ENCODE measurements around the gene ZNF79. TPM values are rescaled to one million over a fixed set of nuclear protein-coding genes. Genes with fewer than 3 reads are reported as not detected.

Gene ZNF79
- total RNA-seq (2014; rRNA removed; shearing (Covaris generic)), result 4.4 and 4.6 TPM in 2 replicates

DNA sequence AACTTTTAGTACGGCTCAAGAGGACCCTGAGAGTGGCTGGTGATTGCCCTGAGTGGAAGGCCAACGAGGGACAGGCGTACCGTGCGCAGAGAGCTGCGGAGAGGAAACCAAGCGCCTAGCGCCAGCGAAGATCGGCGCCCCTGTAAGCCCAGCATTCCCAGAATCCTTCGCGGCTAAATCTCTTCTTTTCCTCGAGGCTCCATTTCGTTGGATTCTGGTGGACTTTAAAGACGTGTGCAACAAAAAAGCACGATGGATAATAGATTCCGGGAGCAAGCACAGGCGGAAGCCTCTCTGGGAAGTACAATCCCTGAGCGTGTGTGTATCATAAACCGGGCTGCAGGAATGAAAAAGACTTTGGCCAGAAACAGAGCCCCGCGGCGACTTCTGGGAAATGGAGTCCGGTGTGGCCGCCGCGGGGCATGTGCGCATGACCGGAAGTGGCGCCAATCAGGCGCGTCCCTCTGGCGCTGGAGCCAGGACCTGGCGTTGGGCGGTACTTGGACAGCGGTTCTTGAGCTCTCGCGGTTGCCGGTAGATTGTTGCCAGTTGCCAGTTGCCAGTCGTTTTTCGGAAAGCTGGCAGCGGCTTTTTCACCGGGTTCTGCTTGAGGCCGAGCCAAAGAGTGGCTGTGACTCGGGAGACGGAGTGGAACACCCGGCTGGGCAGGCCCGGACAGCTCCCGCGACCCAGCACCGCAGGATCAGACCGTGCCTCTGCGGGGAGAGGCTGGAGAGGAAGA is at the start of gene ZNF79:
ZNF79 (plus strand) TSS at position 449 of the 742 bp plus-strand sequence. CDS start 406 bp downstream, outside the sequence.
- peak; percentile 86 for DNase-seq (ENCODE audit: low read depth)

DNA sequence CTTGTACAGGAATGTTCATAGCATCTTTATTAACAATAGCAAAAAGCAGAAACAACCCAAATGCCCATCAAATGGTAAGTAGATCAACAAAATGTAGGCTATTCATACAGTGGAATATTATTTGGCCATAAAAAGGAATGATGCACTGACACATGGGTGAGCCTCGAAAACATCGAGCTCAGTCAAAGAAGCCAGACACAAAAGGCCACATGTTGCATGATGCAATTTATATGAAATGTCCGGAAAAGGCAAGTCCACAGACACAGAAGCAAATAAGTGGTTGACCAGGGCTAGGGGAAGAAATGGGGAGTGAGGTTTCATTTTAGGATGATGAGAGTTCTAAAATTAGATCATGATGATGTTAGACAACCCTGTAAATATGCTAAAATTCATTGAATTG is 43.7 kb upstream of the ZNF79 start:
- no peak for DNase-seq (ENCODE audit: low read depth)

DNA sequence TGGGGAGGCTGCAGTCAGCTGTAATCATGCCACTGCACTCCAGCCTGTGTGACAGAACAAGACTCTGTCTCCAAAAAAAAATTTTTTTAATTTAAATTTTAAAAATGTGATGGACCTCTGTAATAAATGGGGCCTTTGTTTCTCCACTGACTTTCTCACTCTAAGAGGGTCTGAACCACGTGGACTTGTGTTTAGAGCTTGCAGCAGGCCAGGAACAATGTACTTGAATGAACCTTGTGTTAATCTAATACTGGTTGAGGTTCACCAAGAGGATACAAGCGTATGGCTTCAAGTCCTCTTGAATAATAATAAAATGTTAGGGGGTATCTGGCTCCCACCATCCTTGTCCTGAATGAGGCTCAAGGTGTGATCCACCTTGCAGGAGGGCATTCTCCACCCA is 41.6 kb upstream of the ZNF79 start:
- DNase-seq (ENCODE audit: low read depth), result no peak

DNA sequence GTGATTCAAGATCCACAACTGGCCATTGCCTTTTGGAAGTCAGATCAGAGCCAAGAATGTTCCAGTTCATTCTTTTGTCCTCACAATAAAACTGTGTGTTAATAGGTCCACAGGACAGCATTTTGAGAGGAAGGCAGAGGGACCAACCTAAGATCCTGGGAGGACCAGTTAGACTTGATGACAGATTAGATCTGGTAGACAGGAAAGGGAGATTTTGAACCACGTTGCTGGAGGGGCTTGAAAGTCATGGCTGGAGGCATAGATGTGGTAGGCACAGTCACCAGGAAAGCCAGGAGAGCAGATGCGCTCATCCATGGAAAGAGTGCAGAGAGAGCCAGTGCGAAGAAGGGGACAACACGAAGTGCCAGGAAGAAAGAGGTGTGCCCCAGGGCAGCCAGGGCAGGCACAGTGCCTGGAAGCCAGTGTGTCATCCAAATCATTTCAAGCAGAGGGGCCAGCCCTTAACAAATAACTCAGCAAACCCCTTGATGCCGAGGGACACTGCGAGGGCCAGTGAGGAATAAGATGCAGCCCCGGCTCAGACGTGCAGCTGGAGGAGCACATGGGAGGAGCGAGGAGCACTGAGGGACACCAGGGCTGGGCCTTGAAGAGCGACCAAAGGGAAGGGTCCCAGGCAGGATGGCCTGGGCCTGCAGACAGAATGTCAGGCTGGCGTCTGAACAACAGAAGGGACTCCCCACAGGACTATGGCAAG is 40.0 kb upstream of the ZNF79 start:
- peak; percentile 16 for DNase-seq (ENCODE audit: low read depth)

DNA sequence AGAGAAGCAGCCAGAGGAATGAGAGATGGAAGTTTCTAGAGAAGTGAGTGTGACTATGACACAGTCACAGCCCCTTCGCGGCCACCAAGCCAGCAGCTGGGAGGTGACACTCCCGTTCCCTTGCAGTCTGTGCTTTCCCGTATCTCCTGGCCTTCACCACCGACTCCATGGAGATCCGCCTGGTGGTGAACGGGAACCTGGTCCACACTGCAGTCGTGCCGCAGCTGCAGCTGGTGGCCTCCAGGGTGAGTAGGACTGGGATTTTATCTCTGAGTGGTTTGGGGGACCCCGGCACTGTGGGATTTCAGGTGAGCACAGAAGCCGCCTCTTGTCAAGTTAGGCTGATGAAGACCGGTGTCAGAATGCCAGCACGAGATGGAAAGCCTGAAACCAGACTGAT is 39.3 kb upstream of the ZNF79 start:
- DNase-seq (ENCODE audit: low read depth), result no peak

DNA sequence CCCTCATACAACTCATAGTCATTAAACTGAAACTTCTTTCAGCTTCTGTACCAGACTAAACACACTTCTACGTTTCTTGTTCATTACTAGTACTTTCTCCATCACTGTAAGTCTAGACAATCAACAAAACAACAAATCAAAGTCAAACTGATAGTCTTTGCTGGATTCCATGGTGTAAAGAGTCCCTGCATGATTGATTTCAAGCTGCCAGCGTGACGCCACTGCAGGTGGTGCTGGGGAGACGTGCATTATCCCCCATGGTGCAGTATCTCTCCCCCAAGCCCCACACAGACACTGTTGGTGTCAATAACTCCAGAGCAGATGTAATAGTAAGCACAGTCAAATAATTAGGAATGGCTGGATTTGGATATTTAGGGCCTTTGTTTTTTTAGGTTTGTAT is 37.9 kb upstream of the ZNF79 start:
- no peak for DNase-seq (ENCODE audit: low read depth)

DNA sequence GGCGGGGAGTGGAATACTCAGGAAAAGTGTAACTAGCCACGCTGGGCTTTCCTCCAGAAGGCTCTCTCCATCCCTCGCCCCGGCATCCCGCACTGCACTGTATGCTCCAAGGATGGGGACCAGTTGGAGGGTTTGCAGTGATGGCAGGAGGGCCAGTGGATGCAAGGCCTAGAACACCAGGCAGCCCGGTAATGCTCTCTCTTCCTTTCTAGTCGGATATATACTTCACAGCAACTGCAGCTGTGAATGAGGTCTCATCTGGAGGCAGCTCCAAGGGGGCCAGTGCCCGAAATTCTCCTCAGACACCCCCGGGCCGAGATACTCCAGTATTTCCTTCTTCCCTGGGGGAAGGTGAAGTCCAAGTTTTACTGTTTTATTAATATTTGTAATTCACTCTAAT is 37.2 kb upstream of the ZNF79 start:
- DNase-seq (ENCODE audit: low read depth), result no peak

DNA sequence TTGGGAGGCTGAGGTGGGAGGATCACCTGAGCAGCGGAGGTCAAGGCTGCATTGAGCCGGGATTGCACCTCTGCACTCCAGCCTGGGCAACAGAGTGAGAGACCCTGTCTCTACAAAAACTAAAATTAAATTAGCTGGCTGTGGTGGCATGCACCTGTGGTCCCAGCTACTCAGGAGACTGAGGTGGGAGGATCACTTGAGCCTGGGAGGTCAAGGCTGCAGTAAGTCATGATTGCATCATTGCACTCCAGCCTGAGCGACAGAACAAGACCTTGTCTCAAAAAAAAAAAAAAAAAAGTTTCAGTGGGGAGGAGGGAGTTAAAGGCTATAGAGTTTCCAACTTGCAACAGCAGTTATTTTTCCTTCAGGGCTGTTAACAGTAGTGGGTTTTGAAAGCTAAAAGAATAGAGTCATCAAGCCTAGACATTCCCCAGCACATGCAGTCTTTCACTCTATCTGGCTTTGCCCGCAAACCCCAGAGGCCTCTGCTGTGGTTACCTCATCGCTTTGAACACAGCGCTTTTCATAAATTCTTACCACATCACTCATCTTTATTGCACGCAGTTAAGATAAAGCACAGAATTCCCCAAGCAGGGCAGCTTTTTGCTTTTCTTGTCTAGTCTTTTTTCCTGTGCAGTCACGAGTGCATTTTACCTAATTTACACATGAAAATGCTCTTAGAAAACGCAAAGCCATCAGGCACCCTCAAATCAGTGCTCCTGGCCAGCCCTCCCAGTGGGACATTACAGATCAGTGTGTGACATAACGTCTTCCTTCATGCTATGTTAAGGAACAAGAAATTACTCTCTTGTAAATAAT is 35.9 kb upstream of the ZNF79 start:
- DNase-seq (ENCODE audit: low read depth), result peak; percentile 98

DNA sequence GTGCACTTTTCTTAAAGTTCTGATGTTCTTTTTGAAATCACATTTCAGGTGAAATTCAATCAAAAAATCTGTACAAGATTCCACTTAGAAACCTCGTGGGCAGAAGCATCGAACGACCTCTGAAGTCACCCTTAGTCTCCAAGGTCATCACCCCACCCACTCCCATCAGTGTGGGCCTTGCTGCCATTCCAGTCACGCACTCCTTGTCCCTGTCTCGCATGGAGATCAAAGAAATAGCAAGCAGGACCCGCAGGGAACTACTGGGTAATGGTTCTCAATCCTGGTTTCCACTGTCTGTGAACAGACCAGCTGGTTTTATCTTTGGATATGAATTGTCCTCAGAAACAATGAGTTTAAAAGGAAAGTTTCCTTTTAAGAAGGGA is 35.3 kb upstream of the ZNF79 start:
- peak; percentile 37 for DNase-seq (ENCODE audit: low read depth)

DNA sequence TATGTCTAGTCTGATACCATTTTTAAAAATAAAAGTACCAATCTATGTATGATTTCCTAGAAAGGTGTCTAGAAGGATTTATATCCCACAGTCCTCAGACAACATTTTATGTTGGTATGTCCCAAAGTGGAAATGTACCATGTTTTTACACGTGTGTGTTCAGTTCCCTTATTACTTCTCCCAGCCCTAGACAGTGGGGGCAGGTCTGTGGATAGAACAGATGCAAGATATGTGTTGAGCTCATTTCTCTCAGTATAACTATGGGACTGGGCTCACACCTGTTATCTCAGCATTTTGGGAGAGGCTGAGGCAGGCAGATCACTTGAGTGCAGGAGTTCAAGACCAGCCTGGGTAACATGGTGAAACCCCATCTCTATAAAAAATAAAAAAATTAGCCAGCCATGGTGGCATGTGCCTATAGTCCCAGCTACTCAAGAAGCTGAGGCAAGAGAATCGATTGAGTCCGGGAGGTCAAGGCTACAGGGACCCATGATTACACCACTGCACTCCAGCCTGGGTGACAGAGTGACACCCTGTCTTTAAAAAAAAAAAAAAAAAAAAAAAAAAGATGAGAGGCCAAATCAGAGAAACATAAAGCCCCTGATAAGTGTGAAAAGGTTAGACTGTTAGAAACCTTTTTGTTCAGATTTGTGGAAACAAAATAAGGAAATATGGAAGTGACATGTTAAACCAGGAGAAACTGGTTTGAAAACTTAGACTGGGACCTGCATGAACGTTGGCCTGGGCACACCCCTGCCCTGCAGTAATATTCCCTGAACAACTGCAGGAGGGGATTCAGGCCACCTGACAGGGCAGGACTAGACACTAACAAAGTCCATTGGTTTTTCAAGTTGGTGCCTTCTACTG is 34.6 kb upstream of the ZNF79 start:
- no peak for DNase-seq (ENCODE audit: low read depth)

DNA sequence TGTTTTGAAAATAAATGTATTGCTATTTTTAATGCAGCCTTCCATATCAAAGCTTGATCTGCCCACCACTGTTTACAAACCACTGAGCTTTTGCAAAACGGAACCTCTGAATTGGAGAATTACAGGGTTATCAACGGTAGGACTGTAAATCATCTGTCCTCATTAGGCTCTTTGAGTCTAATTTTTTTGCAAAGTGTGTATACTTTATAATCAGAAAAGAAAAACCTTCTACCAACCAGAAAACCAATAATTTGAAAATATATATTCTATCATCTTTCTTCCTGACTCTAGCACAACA is 34.0 kb upstream of the ZNF79 start:
- DNase-seq (ENCODE audit: low read depth), result no peak

DNA sequence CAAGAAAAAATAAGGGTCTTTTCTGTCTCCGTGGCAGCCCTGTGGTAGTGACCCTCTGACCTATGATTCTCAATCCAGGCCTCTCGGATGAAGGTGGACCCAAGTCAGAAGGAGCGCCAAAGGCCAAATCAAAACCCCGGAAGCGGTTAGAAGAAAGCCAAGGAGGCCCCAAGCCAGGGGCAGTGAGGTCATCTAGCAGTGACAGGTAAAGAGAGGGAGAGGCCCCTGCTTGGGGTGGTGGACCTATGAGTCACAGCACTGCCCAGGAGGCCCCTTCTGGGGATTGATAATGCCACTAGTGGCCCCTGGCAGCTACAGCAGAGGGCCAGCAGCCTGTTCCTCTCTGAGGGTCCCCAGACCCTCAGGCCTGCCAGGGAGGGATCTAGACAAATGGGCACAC is 33.6 kb upstream of the ZNF79 start:
- peak; percentile 54 for DNase-seq (ENCODE audit: low read depth)

DNA sequence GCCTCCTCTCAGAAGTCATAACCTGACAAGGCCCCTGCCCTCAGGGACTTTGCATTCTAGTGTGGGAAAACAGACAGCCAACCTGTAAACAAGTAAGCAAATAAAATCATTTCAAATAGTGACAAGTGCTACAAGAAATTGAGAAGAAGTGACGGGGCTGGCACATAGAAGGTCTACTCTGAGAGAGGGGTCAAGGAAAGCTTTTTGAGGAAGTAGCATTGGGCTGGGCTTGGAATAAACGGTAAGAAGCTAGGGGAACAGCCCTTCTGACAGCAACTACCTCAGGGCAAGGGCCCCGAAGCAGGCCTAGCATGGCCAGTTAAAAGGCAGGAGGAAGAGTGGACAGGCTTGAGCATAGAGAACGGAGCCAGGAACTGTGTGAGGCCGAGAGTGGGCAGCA is 32.0 kb upstream of the ZNF79 start:
- no peak for DNase-seq (ENCODE audit: low read depth)

DNA sequence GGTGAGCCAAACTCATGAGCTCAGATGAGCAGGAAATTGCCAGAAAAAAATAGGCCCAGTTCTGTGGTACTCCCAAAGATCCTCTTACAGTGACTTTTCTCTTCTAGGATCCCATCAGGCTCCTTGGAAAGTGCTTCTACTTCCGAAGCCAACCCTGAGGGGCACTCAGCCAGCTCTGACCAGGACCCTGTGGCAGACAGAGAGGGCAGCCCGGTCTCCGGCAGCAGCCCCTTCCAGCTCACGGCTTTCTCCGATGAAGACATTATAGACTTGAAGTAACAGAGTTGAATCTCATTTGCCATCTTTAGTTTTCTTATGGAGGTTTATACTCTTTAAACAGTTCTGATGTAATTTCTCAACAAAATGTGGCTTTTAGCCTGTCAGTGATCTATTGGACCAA is 31.2 kb upstream of the ZNF79 start:
- DNase-seq (ENCODE audit: low read depth), result no peak

DNA sequence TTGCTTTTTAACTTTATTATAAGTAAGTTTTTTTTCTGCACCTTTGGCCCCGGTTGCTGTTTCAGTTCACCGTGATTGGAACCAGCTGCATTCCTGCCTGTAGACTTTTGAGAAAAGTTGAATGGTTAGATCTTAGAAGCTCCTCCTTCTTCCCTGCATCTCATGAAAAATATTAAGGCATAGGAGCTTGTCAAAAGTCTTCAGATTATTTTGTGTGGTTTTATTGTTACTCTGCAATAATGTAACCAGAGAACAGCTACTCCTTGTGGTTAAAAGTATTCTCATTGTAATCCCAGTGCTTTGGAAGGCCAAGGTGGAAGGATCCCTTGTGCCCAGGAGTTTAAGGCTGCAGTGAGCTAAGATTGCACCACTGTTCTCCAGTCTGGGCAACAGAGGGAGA is 30.5 kb upstream of the ZNF79 start:
- peak; percentile 15 for DNase-seq (ENCODE audit: low read depth)

DNA sequence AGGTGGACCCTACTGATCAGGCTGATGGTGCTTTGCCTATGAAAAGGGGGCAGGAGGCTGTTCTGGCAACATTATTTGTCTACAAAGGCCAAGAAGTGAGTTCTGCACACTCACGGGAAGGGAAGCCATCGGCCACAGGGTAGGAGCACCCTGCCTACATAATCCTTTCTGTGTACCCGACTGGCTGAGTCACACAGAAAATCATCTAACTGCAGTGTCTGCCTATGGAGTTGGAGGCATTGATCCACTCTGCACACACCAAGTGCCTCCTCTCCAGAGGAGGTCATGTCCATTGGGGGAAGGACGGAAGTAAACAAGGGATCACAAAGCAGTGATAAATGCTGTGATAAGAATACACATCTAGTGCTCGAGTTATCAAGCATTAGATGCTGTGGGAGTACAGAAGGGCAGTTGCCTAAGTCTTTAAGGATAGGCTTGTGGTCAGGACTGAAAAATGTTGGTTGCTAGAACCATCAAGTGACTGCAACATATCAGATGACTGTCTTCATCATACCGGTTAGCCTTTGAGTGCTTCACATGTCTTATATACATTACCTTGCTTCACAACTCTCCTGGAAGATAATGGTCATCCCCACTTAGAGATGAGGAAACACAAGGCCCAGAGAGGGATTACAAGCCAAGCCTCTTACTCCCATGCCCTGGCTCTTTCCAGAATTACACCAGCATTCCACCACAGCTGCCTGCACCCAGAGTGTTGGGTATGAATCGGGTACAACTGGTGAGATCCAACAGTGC is 28.5 kb upstream of the ZNF79 start:
- no peak for DNase-seq (ENCODE audit: low read depth)

DNA sequence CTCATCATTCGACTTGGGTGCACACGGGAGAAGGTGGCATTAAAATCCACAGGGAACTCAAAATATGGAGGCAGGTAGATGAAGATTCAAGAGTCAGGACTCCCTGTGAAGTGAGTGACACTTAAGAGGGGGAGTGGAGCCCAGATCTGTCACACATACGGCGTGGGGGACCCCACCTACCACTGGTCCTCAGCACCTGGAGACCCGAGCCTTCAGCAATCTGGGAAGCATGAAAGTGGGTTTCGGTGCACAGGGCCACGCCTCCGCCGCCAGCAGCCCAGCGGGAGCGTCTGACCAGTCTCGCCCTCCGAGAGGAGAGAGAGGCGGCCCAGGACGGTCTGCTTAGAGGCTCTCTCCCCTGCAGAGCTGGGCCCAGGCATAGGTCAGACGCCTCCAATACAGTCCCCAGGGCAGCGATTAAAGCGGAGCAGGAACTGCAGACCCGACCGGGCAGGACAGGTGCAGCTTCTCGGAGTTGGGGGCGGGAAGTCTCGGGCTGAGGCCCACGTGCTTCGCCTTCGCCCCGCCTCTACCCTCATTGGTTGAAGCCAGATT is 27.9 kb upstream of the ZNF79 start:
- no peak for DNase-seq (ENCODE audit: low read depth)

DNA sequence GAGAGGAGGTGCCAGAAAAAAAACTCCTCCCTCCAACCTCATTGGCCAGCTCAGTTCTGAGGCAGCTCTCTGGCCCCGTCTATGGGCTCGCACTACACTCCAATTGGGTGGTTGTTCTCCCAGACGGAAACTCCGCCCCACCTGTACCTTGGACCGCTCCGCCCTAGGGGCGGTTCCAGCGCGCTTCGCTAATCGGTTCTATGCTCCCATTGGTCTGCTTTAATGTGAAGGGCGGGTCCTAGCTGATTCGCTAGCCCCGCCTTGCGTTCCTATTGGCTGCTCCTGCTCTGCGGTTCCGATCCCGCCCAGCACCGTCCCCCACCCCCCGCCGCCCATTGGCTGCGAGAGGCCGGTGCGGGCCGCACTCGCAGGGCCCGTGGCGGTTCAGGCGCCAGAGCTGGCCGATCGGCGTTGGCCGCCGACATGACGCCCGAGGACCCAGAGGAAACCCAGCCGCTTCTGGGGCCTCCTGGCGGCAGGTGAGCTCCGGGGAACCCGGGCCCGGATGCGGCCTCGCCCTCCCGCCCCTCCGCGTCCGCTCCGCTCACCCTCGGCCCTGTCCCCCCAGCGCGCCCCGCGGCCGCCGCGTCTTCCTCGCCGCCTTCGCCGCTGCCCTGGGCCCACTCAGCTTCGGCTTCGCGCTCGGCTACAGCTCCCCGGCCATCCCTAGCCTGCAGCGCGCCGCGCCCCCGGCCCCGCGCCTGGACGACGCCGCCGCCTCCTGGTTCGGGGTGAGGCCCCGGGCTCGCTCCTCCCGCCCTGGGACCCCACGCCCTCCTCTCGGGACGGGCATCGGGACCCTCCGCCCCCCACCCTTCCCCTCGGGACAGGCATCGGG is 27.2 kb upstream of the ZNF79 start, which contains the start of gene SLC2A8:
SLC2A8 (plus strand) TSS at position 362 of the 838 bp plus-strand sequence; CDS start at position 424, 62 bp downstream.
- peak; percentile 97 for DNase-seq (ENCODE audit: low read depth)

DNA sequence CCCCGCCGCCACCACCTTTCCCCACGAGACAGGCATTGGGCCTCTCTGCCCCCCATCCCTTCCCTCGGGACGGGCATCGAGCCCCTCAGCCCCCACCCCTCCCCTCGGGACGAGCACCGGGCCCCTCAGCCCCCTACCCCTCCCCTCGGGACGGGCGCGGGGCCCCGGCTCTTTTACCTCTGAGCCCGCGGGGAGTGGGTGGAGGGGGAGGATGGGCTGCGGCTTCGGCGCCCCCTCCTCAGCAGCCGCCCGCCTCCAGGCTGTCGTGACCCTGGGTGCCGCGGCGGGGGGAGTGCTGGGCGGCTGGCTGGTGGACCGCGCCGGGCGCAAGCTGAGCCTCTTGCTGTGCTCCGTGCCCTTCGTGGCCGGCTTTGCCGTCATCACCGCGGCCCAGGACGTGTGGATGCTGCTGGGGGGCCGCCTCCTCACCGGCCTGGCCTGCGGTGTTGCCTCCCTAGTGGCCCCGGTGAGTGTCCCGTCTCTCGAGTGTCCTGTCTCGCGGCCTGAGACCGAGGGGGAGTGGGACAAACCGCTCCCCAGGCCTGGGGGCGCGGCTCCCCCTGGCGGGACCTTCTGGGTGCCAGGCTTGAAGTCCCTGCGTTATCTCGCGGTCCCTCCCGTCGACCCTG is 26.4 kb upstream of the ZNF79 start:
- peak; percentile 57 for DNase-seq (ENCODE audit: low read depth)
